Astrocyte (in vitro differentiated cells and primary cell): ENCODE measurements around the gene DGKG.

Experiments
- EZH2 ChIP-seq: IDR thresholded peaks from 2 replicates; pipeline ENCODE4 v1.6.1; 2012; ENCODE audit warnings: mild to moderate bottlenecking, low read length, inconsistent platforms; ENCODE audit not compliant: insufficient read depth
- TF ChIP-seq, protein P1 (sequence below): IDR thresholded peaks from 2 replicates; pipeline ENCODE4 v1.5.1; 2011; ENCODE audit warnings: low read depth, mild to moderate bottlenecking, inconsistent platforms, low read length, moderate library complexity; ENCODE audit not compliant: insufficient read depth

DNA sequence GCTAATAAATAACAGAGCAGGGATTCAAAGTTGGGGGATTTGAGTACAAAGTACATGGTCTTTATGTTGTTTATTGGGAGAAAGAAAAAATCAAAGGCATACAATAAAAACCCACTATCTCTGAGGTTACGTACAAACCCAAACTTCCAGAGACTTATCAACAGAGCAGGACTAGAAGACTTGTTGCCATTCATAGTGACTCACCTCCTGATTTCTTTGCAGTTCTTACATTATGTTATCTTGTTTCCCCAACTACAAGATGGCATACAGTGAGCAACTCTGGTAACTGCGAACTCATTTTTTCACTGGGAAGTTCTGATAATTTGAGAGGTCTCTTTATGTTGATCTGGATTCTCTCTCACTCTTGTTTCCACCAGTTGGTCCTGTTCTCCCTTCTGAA is 172.5 kb downstream of the DGKG start:
- TF ChIP-seq, protein P1, sequence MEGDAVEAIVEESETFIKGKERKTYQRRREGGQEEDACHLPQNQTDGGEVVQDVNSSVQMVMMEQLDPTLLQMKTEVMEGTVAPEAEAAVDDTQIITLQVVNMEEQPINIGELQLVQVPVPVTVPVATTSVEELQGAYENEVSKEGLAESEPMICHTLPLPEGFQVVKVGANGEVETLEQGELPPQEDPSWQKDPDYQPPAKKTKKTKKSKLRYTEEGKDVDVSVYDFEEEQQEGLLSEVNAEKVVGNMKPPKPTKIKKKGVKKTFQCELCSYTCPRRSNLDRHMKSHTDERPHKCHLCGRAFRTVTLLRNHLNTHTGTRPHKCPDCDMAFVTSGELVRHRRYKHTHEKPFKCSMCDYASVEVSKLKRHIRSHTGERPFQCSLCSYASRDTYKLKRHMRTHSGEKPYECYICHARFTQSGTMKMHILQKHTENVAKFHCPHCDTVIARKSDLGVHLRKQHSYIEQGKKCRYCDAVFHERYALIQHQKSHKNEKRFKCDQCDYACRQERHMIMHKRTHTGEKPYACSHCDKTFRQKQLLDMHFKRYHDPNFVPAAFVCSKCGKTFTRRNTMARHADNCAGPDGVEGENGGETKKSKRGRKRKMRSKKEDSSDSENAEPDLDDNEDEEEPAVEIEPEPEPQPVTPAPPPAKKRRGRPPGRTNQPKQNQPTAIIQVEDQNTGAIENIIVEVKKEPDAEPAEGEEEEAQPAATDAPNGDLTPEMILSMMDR: no peak
- no peak for TF ChIP-seq EZH2
